EH (cell line): ENCODE results near the gene MCC.
"Not testable (repeated sequence)": the region's sequence is repeated elsewhere in the genome, so short reads cannot be mapped to it uniquely, and the experiment has no call there.

ENCODE experiments used
- DNase-seq: peaks from one replicate; pipeline ENCODE4 v3.0.0-alpha.2; 2015; ENCODE audit warnings: low read depth

The MCC gene

GRCh38 chr5:113490317-113490716 lies 2.1 kb upstream of the MCC start:
- DNase-seq, result no peak

- DNase-seq, result peak; percentile 98
Measured at GRCh38 chr5:113489299-113489698, 1.0 kb upstream of the MCC start.

- no peak for DNase-seq
Measured at GRCh38 chr5:113488645-113489184, 462 bp upstream of the MCC start.

GRCh38 chr5:113487416-113487780 lies 855 bp downstream of the MCC start:
- DNase-seq, result peak; percentile 15

GRCh38 chr5:113480243-113480642 lies 8.0 kb downstream of the MCC start:
- no peak for DNase-seq

GRCh38 chr5:113478691-113479090 lies 9.6 kb downstream of the MCC start:
- DNase-seq, result no peak

GRCh38 chr5:113474100-113474728 lies 14.0 kb downstream of the MCC start:
- no peak for DNase-seq

- DNase-seq, result no peak
Measured at GRCh38 chr5:113463032-113463431, 25.2 kb downstream of the MCC start.

- DNase-seq, result not testable (repeated sequence)
Measured at GRCh38 chr5:113457106-113457505, 31.1 kb downstream of the MCC start.

GRCh38 chr5:113452941-113453340 lies 35.3 kb downstream of the MCC start:
- no peak for DNase-seq

GRCh38 chr5:113451797-113452196 lies 36.5 kb downstream of the MCC start:
- no peak for DNase-seq

- DNase-seq, result no peak
Measured at GRCh38 chr5:113450929-113451328, 37.3 kb downstream of the MCC start.

GRCh38 chr5:113450462-113450861 lies 37.8 kb downstream of the MCC start:
- no peak for DNase-seq

- DNase-seq, result no peak
Measured at GRCh38 chr5:113448252-113448651, 40.0 kb downstream of the MCC start.

- peak; percentile 39 for DNase-seq
Measured at GRCh38 chr5:113447498-113448050, 40.7 kb downstream of the MCC start.

- no peak for DNase-seq
Measured at GRCh38 chr5:113446358-113446927, 41.8 kb downstream of the MCC start.

GRCh38 chr5:113437111-113437510 lies 51.1 kb downstream of the MCC start:
- no peak for DNase-seq

GRCh38 chr5:113435575-113435974 lies 52.7 kb downstream of the MCC start:
- DNase-seq, result no peak

- DNase-seq, result no peak
Measured at GRCh38 chr5:113434889-113435288, 53.4 kb downstream of the MCC start, which contains the start of gene TSSK1B. TSS of gene TSSK1B (minus strand) at chr5:113434989. CDS start at chr5:113434839, 150 bp downstream.

- no peak for DNase-seq
Measured at GRCh38 chr5:113433862-113434612, 54.2 kb downstream of the MCC start.

- DNase-seq, result no peak
Measured at GRCh38 chr5:113433071-113433470, 55.2 kb downstream of the MCC start.

- no peak for DNase-seq
Measured at GRCh38 chr5:113427871-113428574, 60.2 kb downstream of the MCC start.
